WERI-Rb-1 (cell line): ENCODE results near the gene TPD52L2.
"Not testable (repeated sequence)": the region's sequence is repeated elsewhere in the genome, so short reads cannot be mapped to it uniquely, and the experiment has no call there.

ENCODE experiments used
- DNase-seq: peaks from one replicate; pipeline ENCODE4 v3.0.0-alpha.2; 2020
- H3K27ac ChIP-seq: fragments of 250-450 bp; sonication (Bioruptor Pico); 2 replicates; pipeline ENCODE4 v1.5.1; 2020; ENCODE audit warnings: mild to moderate bottlenecking, moderate library complexity
- H3K27me3 ChIP-seq: fragments of 250-450 bp; sonication (Bioruptor Pico); 2 replicates; pipeline ENCODE4 v1.5.1; 2021; ENCODE audit warnings: mild to moderate bottlenecking, low read depth, moderate library complexity; ENCODE audit not compliant: insufficient read depth, severe bottlenecking
- H3K36me3 ChIP-seq: fragments of 250-450 bp; sonication (Bioruptor Pico); 2 replicates; pipeline ENCODE4 v1.5.1; 2020; ENCODE audit warnings: mild to moderate bottlenecking, moderate library complexity
- H3K4me3 ChIP-seq: 2 replicates; pipeline ENCODE4 v1.5.1; 2011; ENCODE audit warnings: low read depth, mild to moderate bottlenecking, control low read depth, low read length
- H3K9me3 ChIP-seq: fragments of 250-450 bp; sonication (Bioruptor Pico); 2 replicates; pipeline ENCODE4 v1.5.1; 2021; ENCODE audit warnings: mild to moderate bottlenecking, moderate library complexity; ENCODE audit not compliant: severe bottlenecking
- TF ChIP-seq, protein P1 (sequence below): IDR thresholded peaks from 2 replicates; pipeline ENCODE4 v1.5.1; 2011; ENCODE audit warnings: low read depth, mild to moderate bottlenecking, control low read depth, inconsistent platforms, low read length

TPD52L2 gene

DNA sequence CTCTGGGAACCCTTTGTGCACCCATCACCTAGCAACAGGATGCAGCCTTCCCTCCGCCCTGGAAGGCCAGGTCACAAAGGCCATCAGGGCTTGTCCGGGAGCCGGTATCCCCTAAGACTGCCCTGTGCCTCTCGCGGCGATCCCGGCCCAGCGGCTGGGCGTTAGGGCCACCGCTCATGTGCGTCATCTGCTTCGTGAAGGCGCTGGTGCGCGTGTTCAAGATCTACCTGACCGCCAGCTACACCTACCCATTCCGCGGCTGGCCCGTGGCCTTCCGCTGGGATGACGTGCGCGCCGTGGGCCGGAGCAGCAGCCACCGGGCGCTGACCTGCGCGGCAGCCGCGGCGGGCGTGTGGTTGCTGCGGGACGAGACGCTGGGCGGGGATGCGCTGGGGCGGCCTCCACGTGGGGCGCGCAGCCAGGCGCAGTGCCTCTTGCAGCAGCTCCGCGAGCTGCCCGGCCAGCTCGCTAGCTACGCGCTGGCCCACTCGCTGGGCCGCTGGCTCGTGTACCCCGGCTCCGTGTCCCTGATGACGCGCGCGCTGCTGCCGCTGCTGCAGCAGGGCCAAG, 3.6 kb upstream of the TPD52L2 start, which contains the start of gene ABHD16B:
TSS of gene ABHD16B (plus strand) at position 134 of the 570 bp plus-strand sequence. CDS start at position 177, 43 bp downstream.
- no peak within 1 kb of the TSS for H3K4me3 ChIP-seq
- no peaks in the 10 kb centered on the region for H3K27me3 ChIP-seq
- TF ChIP-seq, protein P1, sequence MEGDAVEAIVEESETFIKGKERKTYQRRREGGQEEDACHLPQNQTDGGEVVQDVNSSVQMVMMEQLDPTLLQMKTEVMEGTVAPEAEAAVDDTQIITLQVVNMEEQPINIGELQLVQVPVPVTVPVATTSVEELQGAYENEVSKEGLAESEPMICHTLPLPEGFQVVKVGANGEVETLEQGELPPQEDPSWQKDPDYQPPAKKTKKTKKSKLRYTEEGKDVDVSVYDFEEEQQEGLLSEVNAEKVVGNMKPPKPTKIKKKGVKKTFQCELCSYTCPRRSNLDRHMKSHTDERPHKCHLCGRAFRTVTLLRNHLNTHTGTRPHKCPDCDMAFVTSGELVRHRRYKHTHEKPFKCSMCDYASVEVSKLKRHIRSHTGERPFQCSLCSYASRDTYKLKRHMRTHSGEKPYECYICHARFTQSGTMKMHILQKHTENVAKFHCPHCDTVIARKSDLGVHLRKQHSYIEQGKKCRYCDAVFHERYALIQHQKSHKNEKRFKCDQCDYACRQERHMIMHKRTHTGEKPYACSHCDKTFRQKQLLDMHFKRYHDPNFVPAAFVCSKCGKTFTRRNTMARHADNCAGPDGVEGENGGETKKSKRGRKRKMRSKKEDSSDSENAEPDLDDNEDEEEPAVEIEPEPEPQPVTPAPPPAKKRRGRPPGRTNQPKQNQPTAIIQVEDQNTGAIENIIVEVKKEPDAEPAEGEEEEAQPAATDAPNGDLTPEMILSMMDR: no peak
- no peaks in the 10 kb centered on the region for H3K36me3 ChIP-seq
- H3K27ac ChIP-seq: no peak within 1 kb of the TSS
- no peaks in the 10 kb centered on the region for H3K9me3 ChIP-seq
- no peak for DNase-seq

DNA sequence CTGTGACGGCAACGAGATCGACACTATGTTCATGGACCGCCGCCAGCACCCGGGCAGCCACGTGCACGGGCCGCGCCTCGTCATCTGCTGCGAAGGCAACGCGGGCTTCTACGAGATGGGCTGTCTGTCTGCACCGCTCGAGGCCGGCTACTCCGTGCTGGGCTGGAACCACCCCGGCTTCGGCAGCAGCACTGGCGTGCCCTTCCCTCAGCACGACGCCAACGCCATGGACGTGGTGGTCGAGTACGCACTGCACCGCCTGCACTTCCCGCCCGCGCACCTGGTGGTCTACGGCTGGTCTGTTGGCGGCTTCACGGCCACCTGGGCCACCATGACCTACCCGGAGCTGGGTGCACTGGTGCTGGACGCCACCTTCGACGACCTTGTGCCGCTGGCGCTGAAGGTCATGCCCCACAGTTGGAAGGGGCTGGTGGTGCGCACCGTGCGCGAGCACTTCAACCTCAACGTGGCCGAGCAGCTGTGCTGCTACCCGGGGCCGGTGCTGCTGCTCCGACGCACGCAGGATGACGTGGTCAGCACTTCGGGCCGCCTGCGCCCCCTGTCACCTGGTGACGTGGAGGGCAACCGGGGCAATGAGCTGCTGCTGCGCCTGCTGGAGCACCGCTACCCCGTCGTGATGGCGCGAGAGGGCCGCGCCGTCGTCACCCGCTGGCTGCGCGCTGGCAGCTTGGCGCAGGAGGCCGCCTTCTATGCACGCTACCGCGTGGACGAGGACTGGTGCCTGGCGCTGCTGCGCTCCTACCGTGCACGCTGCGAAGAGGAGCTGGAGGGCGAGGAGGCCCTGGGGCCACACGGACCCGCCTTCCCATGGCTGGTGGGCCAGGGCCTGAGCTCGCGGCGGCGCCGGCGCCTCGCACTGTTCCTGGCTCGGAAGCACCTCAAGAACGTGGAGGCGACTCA, 2.8 kb upstream of the TPD52L2 start:
- H3K9me3 ChIP-seq: no peaks in the 10 kb centered on the region
- no peak overlapping the region for H3K4me3 ChIP-seq
- H3K27ac ChIP-seq: no peak overlapping the region
- TF ChIP-seq, protein P1: no peak
- H3K27me3 ChIP-seq: no peaks in the 10 kb centered on the region
- H3K36me3 ChIP-seq: no peaks in the 10 kb centered on the region
- DNase-seq: no peak

DNA sequence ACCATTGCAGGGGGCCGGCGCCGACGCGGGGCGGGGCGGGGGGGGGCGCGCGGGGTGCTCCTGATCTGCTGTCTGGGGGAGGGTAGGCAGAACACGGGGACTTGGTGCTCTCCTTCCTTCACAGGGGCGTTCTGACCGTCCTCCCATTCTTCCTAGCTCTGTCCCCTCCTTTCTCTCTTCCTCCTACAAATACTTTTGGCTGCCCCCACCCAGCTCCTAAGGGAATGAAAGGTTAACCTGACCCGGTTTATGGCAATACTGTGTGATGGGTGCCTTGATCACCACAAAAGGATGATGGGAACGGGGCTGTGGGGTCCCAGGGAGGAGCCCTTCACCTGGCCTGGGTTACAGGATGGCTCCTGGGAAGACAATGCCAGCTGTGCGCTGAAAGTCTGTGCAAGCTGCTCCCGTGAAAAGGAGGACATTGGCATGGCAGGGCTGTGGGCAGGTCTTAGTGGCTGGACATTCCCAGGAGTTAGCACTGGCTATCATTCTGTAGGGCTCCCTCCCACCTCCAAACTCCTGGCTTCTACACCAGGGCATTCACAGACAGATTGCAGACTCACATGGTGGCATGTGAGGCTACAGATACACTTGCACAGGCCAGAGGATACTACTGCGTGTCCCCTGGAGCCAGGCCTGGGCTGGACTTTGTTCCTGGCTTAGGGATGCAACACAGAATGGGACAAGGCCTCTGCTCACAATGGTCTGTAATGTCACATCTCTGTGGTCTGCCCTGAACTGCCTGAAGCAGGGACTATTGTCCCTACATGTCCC, 1.9 kb upstream of the TPD52L2 start:
- H3K36me3 ChIP-seq: no peaks in the 10 kb centered on the region
- no peaks in the 10 kb centered on the region for H3K9me3 ChIP-seq
- no peak for DNase-seq
- no peak overlapping the region for H3K4me3 ChIP-seq
- no peaks in the 10 kb centered on the region for H3K27me3 ChIP-seq
- TF ChIP-seq, protein P1: no peak
- H3K27ac ChIP-seq: no peak overlapping the region

DNA sequence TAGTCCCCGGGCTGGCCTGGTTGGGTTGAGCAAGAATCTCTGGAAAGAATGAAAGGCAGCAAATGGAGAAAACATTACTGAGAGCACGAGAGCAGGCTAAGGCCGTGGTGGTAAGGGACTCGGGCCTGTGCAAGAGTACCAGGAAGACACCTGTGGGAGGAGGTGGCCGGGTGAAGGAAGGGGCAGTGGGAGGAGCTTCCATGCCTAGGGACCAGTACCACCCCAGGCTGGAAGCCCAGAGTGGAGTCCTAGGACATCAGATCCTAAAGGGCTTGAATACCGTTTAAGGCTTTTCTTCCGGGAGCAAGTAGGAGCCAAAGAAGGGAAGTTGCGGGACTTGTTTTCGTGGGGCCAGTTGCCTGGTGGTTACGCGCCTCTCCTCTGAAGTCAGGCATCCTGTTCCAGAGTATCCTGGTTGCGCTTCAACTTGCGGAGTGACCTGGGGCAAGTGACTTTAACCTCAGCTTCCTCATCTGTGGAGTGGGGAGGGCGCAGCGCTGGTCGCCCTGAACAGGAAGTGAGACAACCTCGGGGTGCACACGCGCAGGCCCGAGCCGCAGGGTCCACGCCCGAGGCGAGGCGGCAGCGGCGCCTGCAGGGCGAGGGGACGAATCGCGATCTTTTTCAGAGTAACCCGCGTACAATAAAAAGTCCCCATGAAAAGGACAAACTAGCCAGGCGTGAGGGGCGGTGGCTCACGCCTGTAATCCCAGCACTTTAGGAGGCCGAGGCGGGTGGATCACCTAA, 1.1 kb upstream of the TPD52L2 start:
- Histone ChIP-seq H3K9me3 (no peaks in the 10 kb centered on the region), H3K4me3 (peak overlapping the region; percentile 65), H3K36me3 (no peaks in the 10 kb centered on the region), H3K27me3 (no peaks in the 10 kb centered on the region), H3K27ac (peak overlapping the region; percentile 93)
- DNase-seq: peak; percentile 61
- TF ChIP-seq, protein P1: peak; percentile 78

DNA sequence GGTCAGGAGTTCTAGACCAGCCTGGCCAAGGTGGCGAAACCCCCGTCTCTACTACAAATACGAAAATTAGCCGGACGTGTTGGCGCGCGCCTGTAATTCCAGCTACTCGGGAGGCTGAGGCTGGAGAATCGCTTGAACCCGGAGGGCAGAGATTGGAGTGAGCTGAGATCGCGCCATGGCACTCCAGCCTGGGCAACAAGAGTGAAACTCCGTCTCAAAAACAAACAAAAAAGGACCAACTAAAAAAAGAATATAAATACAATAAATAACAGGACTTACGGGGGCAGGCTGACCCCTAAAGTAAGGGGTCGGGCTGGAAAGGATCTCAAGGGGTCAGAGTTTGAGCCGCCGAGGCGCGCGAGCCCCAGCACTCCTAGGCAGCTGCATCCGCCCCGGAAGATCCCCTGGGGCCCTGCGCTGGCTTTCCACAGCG, 509 bp upstream of the TPD52L2 start:
- no peak for DNase-seq
- Histone ChIP-seq H3K27me3 (no peaks in the 10 kb centered on the region), H3K4me3 (peak overlapping the region; percentile 65), H3K27ac (peak overlapping the region; percentile 93), H3K9me3 (no peaks in the 10 kb centered on the region), H3K36me3 (no peaks in the 10 kb centered on the region)
- TF ChIP-seq, protein P1: no peak

DNA sequence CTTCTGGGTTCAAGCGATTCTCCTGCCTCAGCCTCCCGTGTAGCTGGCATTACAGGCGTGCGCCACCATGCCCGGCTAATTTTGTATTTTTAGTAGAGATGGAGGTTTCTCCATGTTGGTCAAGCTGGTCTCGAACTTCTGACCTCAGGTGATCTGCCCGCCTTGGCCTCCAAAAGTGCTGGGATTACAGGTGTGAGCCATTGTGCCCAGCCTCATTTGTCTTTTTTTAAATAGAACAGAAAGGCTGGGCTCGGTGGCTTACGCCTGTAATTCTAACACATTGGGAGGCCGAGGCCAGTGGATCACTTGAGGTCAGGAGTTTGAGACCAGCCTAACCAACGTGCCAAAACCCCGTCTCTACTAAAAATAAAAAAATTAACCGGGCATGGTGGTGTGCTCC, 2.0 kb downstream of the TPD52L2 start:
- DNase-seq, H3K27ac ChIP-seq, H3K4me3 ChIP-seq, H3K9me3 ChIP-seq, H3K36me3 ChIP-seq, H3K27me3 ChIP-seq: not testable (repeated sequence)
